Retinal pigment epithelial cell (primary cell): ENCODE results near the gene PPP1R3D.
"Not testable (repeated sequence)": the region's sequence is repeated elsewhere in the genome, so short reads cannot be mapped to it uniquely, and the experiment has no call there.

Source experiments
- DNase-seq: peaks from one replicate; pipeline ENCODE4 v3.0.0-alpha.2; 2010; ENCODE audit warnings: low read depth
- H3K4me3 ChIP-seq: 2 replicates; pipeline ENCODE4 v1.5.1; 2011; ENCODE audit warnings: mild to moderate bottlenecking, low read length, control low read depth, moderate library complexity
- TF ChIP-seq, protein P1 (sequence below): conservative IDR thresholded peaks from 2 replicates; pipeline ENCODE4 v1.5.1; 2011; ENCODE audit warnings: low read depth, low read length, control low read depth, inconsistent platforms

The PPP1R3D gene

DNA sequence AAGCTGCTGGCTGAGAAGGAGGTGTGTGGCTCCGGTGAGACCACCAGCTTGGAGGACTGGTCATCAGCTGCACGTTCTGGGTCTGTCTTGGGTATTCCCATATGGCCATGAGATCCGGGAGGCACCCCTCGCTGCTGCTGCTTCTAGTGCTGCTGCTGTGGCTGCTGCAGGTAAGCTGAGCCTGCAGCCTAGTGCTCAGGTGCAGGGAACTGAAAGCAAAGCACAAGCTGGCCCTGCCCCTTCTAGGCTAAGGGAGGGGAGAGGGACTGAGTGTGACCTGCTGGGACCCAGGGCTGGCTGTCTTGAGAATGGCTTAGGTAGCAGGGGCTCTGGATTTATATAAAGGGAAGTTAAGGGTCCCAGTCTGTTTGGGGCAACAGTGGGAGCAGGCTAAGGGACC is 18.5 kb upstream of the PPP1R3D start:
- no peak overlapping the region for H3K4me3 ChIP-seq
- DNase-seq, result no peak
- TF ChIP-seq, protein P1, sequence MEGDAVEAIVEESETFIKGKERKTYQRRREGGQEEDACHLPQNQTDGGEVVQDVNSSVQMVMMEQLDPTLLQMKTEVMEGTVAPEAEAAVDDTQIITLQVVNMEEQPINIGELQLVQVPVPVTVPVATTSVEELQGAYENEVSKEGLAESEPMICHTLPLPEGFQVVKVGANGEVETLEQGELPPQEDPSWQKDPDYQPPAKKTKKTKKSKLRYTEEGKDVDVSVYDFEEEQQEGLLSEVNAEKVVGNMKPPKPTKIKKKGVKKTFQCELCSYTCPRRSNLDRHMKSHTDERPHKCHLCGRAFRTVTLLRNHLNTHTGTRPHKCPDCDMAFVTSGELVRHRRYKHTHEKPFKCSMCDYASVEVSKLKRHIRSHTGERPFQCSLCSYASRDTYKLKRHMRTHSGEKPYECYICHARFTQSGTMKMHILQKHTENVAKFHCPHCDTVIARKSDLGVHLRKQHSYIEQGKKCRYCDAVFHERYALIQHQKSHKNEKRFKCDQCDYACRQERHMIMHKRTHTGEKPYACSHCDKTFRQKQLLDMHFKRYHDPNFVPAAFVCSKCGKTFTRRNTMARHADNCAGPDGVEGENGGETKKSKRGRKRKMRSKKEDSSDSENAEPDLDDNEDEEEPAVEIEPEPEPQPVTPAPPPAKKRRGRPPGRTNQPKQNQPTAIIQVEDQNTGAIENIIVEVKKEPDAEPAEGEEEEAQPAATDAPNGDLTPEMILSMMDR, result no peak

DNA sequence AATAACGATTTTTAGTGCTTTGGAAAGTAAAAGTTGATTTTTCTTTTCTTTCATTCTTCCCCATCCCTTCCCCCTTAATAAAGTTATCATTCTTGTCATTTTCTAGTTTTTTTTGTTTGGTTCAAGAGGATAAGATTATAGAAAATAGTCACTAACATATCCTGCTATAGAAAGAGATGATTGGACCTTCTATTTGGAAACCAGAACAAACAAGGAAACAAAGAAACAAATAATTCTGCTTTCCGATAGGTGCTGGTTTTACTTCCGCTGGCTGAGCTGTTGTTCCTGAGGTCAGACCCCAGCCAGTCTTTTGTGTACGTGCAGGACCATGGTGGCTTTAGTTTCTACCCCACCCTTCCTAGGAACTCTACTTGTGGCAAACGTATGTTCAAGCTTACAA is 18.0 kb upstream of the PPP1R3D start, which contains the start of gene CDH26:
Gene CDH26 (plus strand): TSS at position 301 of the 400 bp plus-strand sequence. CDS start 304 bp downstream, outside the sequence.
- TF ChIP-seq, protein P1, result no peak
- H3K4me3 ChIP-seq, result no peak within 1 kb of the TSS
- no peak for DNase-seq

DNA sequence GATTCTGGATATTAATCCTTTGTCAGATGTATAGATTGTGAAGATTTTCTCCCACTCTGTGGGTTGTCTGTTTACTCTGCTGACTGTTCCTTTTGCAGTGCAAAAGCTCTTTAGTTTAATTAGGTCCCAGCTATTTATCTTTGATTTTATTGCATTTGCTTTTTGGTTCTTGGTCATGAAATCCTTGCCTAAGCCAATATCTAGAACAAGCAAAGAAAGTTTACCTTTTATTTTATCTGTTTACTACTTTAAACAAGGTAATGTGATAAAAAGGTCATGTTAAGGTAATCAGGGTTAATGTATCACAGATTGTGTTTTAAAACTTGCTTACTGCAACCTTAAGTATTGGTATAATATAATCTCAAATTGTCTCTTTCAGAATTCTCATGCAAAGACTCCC is 17.5 kb upstream of the PPP1R3D start:
- not testable (repeated sequence) for DNase-seq, H3K4me3 ChIP-seq

DNA sequence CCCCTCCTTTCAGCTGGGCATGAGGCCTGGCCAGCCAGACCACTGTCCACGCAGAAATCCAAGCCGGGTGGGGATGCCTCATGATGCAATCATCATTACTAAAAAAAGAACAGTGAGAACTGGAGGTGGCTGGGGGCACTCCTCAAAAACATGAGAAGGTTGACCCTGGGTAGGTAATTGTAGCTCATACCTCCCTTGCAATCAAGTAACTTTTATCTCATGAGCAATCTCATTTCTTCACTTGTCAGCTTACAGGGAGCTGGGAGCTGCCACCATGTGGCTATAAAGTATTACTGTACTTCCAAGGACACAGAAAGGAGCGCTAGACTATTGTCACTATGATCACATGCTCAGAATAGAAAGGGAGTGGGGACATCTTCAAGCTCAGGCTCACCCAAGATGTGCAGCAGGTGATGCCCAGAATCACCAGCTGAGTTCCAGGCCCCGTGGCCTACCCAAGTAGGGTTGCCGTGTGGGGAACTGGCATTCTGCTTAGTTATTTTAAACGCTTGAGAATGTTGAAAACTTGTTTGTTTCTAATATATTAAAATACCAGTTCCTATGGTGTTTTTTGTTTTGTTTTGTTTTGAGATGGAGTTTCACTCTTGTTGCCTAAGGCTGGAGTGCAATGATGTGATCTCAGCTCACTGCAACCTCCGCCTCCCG is 15.2 kb upstream of the PPP1R3D start:
- no peak overlapping the region for H3K4me3 ChIP-seq
- TF ChIP-seq, protein P1, result peak; percentile 30
- no peak for DNase-seq

DNA sequence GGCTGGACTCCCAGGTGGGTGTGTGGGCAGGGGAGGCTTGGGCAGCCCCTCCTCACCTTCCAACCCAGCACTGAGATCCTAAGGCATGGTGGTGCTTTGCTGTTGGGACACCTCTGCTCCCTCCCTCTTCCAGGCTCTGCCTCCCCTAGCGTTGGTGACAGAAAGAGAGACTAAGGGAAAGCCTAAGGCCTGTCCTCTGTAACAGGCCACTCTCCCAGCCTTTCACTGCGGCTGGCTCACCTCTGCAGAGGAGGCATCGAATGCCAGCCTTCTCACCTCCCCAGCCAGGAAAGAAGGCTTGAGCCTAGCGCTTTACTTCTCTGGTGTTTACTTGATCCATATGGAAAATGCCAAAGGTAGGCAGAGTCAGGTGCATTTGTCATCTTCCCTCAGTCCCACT is 14.6 kb upstream of the PPP1R3D start:
- TF ChIP-seq, protein P1, result no peak
- no peak for DNase-seq
- no peak overlapping the region for H3K4me3 ChIP-seq

DNA sequence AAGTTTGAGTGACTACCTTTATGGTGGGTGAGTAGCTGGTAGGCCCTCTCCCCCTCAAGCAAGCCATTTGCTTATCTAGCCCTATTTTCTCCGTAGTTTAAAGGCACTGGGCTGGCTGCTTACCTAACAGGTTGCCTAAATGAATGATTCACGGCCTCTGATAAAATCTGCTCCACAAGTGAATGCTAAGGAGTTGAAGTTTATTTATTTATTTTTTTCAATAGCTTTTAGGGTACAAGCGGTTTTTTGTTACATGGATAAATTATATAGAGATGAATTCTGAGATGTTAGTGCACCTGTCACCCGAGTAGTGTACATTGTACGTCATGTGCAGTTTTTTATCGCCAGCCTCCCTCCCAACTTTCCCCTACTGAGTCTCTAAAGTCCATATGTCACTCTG is 9.8 kb upstream of the PPP1R3D start:
- DNase-seq, result no peak
- no peak overlapping the region for H3K4me3 ChIP-seq
- TF ChIP-seq, protein P1, result no peak

DNA sequence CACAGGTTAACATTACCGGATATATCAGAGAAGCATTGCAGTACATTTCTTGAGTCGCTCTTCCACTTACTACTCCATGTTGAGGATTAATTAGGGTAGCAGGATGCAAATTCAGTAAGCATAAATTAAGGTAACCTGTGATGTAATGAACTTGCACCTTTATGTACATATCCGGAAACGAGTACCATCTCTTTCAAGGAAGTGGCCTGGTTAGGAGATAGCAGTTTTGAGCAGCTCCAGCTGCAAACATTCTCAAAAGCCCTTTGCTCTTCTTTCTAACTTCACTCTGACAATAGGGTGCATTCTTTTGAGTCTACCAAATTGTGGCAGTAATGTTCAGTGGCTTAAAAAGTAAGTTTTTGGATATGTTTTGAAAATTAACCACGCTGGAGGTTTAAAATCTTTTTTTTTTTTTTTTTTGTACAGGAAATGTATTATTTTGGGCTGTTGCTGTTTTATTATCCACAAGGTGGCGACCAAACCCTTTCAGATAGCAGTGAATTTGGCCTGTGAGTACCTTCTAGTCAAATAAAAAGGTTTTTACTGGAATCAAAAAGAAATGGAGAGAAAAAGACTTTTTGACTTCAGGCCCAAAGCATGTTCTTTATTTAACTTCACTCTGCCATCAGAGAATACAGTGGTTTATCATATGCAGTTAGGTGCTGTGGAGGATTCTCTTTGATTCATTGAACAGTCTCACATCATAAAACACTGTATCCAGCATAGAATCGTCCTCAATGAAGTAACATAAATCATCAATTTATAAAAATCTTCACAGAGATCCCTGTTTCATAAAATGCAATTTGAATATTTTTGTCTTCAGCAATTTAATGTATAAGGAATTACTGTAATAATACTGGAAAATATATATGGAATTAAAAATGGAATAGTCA is 9.0 kb upstream of the PPP1R3D start:
- no peak for DNase-seq

More for the DNA sequence above, 9.0 kb upstream of the PPP1R3D start:
- TF ChIP-seq, protein P1, result peak; percentile 72
- no peak overlapping the region for H3K4me3 ChIP-seq
